C4-2B (cell line): ENCODE results near the gene GALNT9.

Source experiments
- ZFX ChIP-seq: fragments of 450-650 bp; IDR thresholded peaks from 2 replicates; pipeline ENCODE4 v1.6.1; 2017
- TF ChIP-seq, protein P1 (sequence below): fragments of 450-650 bp; conservative IDR thresholded peaks from 2 replicates; pipeline ENCODE4 v1.5.1; 2017; ENCODE audit warnings: mild to moderate bottlenecking

DNA sequence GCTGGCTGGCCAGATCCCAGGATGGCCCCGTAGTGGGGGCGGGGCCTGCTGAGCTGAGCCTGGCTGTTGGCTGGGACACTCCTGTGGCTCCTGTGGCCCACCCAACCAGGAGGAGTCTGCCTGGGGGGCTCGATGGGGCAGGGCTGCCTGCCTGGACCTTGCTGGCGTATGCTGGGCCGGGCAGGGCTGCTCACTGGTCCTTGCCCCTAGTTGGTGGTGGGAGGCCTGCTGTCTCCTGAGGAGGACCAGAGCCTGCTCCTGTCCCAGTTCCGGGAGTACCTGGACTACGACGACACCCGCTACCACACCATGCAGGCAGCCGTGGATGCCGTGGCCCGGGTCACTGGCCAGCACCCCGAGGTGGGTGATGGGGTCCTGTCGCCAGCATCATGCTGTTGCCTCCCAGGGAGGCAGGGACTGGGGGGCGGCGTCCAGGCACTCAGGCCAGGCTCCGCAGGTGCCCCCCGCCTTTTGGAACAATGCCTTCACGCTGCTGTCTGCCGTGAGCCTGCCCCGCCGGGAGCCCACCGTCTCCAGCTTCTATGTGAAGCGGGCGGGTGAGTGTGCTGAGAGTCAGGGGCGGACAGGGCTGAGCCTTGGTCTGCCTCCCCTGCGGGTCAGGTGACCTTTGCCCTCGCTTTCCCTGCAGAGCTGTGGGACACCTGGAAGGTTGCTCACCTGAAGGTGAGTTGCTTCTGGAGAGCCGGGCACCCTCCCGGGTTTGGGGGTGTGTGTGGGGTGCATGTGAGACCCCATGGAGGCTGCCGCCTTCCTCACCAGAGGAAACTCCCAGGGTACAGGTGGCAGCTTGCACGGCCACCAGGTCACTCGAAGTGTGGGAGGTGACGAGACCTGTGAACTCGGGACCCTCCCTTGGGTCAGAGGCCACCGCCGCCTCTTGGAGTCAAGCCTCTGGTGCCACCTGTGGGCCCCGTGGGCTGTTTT, 181.7 kb downstream of the GALNT9 start:
- TF ChIP-seq, protein P1, sequence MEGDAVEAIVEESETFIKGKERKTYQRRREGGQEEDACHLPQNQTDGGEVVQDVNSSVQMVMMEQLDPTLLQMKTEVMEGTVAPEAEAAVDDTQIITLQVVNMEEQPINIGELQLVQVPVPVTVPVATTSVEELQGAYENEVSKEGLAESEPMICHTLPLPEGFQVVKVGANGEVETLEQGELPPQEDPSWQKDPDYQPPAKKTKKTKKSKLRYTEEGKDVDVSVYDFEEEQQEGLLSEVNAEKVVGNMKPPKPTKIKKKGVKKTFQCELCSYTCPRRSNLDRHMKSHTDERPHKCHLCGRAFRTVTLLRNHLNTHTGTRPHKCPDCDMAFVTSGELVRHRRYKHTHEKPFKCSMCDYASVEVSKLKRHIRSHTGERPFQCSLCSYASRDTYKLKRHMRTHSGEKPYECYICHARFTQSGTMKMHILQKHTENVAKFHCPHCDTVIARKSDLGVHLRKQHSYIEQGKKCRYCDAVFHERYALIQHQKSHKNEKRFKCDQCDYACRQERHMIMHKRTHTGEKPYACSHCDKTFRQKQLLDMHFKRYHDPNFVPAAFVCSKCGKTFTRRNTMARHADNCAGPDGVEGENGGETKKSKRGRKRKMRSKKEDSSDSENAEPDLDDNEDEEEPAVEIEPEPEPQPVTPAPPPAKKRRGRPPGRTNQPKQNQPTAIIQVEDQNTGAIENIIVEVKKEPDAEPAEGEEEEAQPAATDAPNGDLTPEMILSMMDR = no peak
- no peak for TF ChIP-seq ZFX
